Suprapubic skin (tissue), 4 donors: Measurements from ENCODE around the gene CCR9. TPM values are rescaled to one million over a fixed set of nuclear protein-coding genes. Genes with fewer than 3 reads are reported as not detected.

Experiments
- DNase-seq, 2 donors: peaks; one replicate each; pipeline ENCODE4 v3.0.0-alpha.2; 2019; ENCODE audit warnings: low spot score in 2 of 2
- H3K27ac ChIP-seq: fragments of 200-600 bp; sonication (generic); one replicate; pipeline ENCODE4 v1.5.1; 2019
- H3K27me3 ChIP-seq: fragments of 200-600 bp; sonication (generic); one replicate; pipeline ENCODE4 v1.5.1; 2019
- H3K36me3 ChIP-seq: fragments of 200-600 bp; sonication (generic); one replicate; pipeline ENCODE4 v1.5.1; 2019
- H3K4me1 ChIP-seq: fragments of 200-600 bp; sonication (generic); one replicate; pipeline ENCODE4 v1.5.1; 2019
- H3K4me3 ChIP-seq: fragments of 200-600 bp; sonication (generic); one replicate; pipeline ENCODE4 v1.5.1; 2019; ENCODE audit warnings: mild to moderate bottlenecking
- H3K9me3 ChIP-seq: fragments of 200-600 bp; sonication (generic); one replicate; pipeline ENCODE4 v1.5.1; 2019
- CTCF ChIP-seq, 2 donors: fragments of 200-600 bp in 1 of 2; fragments of 450-650 bp in 1 of 2; sonication (generic) in 1 of 2; IDR thresholded peaks; one replicate each; pipeline ENCODE4 v1.5.1; 2016 to 2019; ENCODE audit warnings: antibody characterized with exemption in 2 of 2, mild to moderate bottlenecking in 1 of 2, moderate library complexity in 1 of 2
- EP300 ChIP-seq: sonication (generic); formaldehyde crosslinking; IDR thresholded peaks from one replicate; pipeline ENCODE4 v1.6.1; 2017; ENCODE audit warnings: antibody characterized with exemption
- POLR2A ChIP-seq, 2 donors: fragments of 450-650 bp; IDR thresholded peaks; one replicate each; pipeline ENCODE4 v1.6.1; 2017; ENCODE audit warnings: antibody characterized with exemption in 2 of 2, mild to moderate bottlenecking in 2 of 2, moderate library complexity in 2 of 2
- POLR2AphosphoS5 ChIP-seq, 3 donors: sonication (generic); formaldehyde crosslinking; IDR thresholded peaks; one replicate each; pipeline ENCODE4 v1.6.1; 2017; ENCODE audit warnings: antibody characterized with exemption in 3 of 3
- WGBS: methylation state at CpG from one replicate; pipeline ENCODE4 v1.1.5; 2018; 5-methylcytosine and 5-hydroxymethylcytosine counted together
- total RNA-seq, 4 donors: library from RNA; depleted of rRNA; stranded (reverse); fragments of >200 nt; gene quantifications; one replicate each; pipeline ENCODE4 v1.1.0, GENCODE V29; 2016

Gene CCR9
- not detected for total RNA-seq

GRCh38 chr3:45885979-45886705 is at the start of gene CCR9:
CCR9 (plus strand) TSS chr3:45886543; CDS start chr3:45894934, 8,391 bp downstream.
- WGBS, result 82% methylated on average over 9 of the region's 9 CpGs
- TF ChIP-seq EP300, result no peak
- TF ChIP-seq POLR2AphosphoS5 (IDR thresholded peaks at IDR 0.05), result no peak
- TF ChIP-seq CTCF (IDR thresholded peaks at IDR 0.05), result no peak
- TF ChIP-seq POLR2A (IDR thresholded peaks at IDR 0.05), result no peak
- Histone ChIP-seq H3K4me1 (no peaks in the 10 kb centered on the region), H3K27me3 (no peaks in the 10 kb centered on the region), H3K36me3 (no peaks in the 10 kb centered on the region), H3K9me3 (no peaks in the 10 kb centered on the region), H3K4me3 (no peak within 1 kb of the TSS), H3K27ac (no peak within 1 kb of the TSS)
- no peak for DNase-seq

- 100% methylated on average over 1 of the region's 1 CpG for WGBS
- Histone ChIP-seq H3K27me3 (no peaks in the 10 kb centered on the region), H3K4me3 (no peak overlapping the region), H3K4me1 (peaks cover 15% of the 10 kb centered on the region), H3K27ac (no peak overlapping the region), H3K36me3 (peaks cover 29% of the 10 kb centered on the region), H3K9me3 (no peaks in the 10 kb centered on the region)
- DNase-seq, result no peak
- TF ChIP-seq POLR2A (IDR thresholded peaks at IDR 0.05), result no peak
- TF ChIP-seq POLR2AphosphoS5 (IDR thresholded peaks at IDR 0.05), result no peak
- no peak for TF ChIP-seq EP300
- TF ChIP-seq CTCF (IDR thresholded peaks at IDR 0.05), result no peak
Measured at GRCh38 chr3:45838466-45838865, 47.9 kb upstream of the CCR9 start.

GRCh38 chr3:45841420-45841756 is 45.0 kb upstream of the CCR9 start:
- peak overlapping the region; percentile 56 for H3K27ac ChIP-seq
- WGBS, result 0% methylated on average over 11 of the region's 15 CpGs
- H3K4me1 ChIP-seq, result peaks cover 15% of the 10 kb centered on the region
- no peaks in the 10 kb centered on the region for H3K9me3 ChIP-seq
- DNase-seq, result no peak
- H3K4me3 ChIP-seq, result peak overlapping the region; percentile 85
- no peak for TF ChIP-seq CTCF (IDR thresholded peaks at IDR 0.05)
- TF ChIP-seq EP300, result no peak
- TF ChIP-seq POLR2AphosphoS5 (IDR thresholded peaks at IDR 0.05), result no peak
- no peak for TF ChIP-seq POLR2A (IDR thresholded peaks at IDR 0.05)
- peaks cover 4% of the 10 kb centered on the region for H3K36me3 ChIP-seq
- no peaks in the 10 kb centered on the region for H3K27me3 ChIP-seq

GRCh38 chr3:45841757-45842491 is 44.4 kb upstream of the CCR9 start, which contains the start of gene LZTFL1:
LZTFL1 (minus strand) TSS chr3:45842119; CDS start chr3:45841991, 128 bp downstream.
- TF ChIP-seq POLR2AphosphoS5 (IDR thresholded peaks at IDR 0.05) (peak; percentile 52 to 92 (median 77)), CTCF (IDR thresholded peaks at IDR 0.05) (no peak)
- no peaks in the 10 kb centered on the region for H3K9me3 ChIP-seq
- peaks cover 15% of the 10 kb centered on the region for H3K4me1 ChIP-seq
- peak within 1 kb of the TSS; percentile 56 for H3K27ac ChIP-seq
- DNase-seq, result peak; percentile 96
- no peaks in the 10 kb centered on the region for H3K36me3 ChIP-seq
- 9% methylated on average over 19 of the region's 49 CpGs for WGBS
- no peaks in the 10 kb centered on the region for H3K27me3 ChIP-seq
- peak within 1 kb of the TSS; percentile 85 for H3K4me3 ChIP-seq
